Skeletal muscle tissue (tissue), 4 donors: ENCODE data around the gene TMEM245. TPM values are rescaled to one million over a fixed set of nuclear protein-coding genes. Genes with fewer than 3 reads are reported as not detected.

Source experiments
- H3K27ac ChIP-seq: one replicate; pipeline ENCODE4 v1.7.0; 2013; ENCODE audit warnings: mild to moderate bottlenecking, low read depth, low read length, inconsistent platforms
- H3K27me3 ChIP-seq, 3 donors: one replicate each; pipeline ENCODE4 v1.7.0; 2013; ENCODE audit warnings: low read length in 3 of 3; ENCODE audit not compliant: control insufficient read depth in 3 of 3, insufficient read depth in 3 of 3
- H3K36me3 ChIP-seq, 3 donors: one replicate each; pipeline ENCODE4 v1.7.0; 2013; ENCODE audit warnings: low read length in 3 of 3; ENCODE audit not compliant: control insufficient read depth in 3 of 3, insufficient read depth in 3 of 3
- H3K4me1 ChIP-seq, 3 donors: one replicate each; pipeline ENCODE4 v1.7.0; 2013; ENCODE audit warnings: low read length in 3 of 3, mild to moderate bottlenecking in 3 of 3; ENCODE audit not compliant: control insufficient read depth in 3 of 3, insufficient read depth in 3 of 3
- H3K4me3 ChIP-seq, 3 donors: one replicate each; pipeline ENCODE4 v1.7.0; 2013; ENCODE audit warnings: low read length in 3 of 3
- H3K9ac ChIP-seq, 3 donors: one replicate each; pipeline ENCODE4 v1.7.0; 2013; ENCODE audit warnings: low read length in 3 of 3, mild to moderate bottlenecking in 3 of 3, moderate library complexity in 2 of 3, low read depth in 1 of 3
- H3K9me3 ChIP-seq, 3 donors: one replicate each; pipeline ENCODE4 v1.7.0; 2013; ENCODE audit warnings: low read length in 3 of 3; ENCODE audit not compliant: control insufficient read depth in 3 of 3
- total RNA-seq: library from RNA; depleted of rRNA; stranded (reverse); fragments of >200 nt; gene quantifications from one replicate; pipeline ENCODE4 v1.2.3, GENCODE V29; 2014
- donor health status: Osteomylitis.

The TMEM245 gene
- total RNA-seq, 1 donor from 2014 or later = 62.6 TPM

- peak overlapping the region; percentile 51 for H3K27ac ChIP-seq
- H3K4me1 ChIP-seq = peaks cover 55 to 66% (median 63%) of the 10 kb centered on the region in 3 donors
- H3K4me3 ChIP-seq = no peak overlapping the region
- no peaks in the 10 kb centered on the region for H3K9me3 ChIP-seq
- peaks cover 6 to 14% (median 12%) of the 10 kb centered on the region in 3 donors for H3K36me3 ChIP-seq
- no peaks in the 10 kb centered on the region for H3K27me3 ChIP-seq
- peak overlapping the region in 1 of 3 donors; percentile 11 for H3K9ac ChIP-seq
Observed at GRCh38 chr9:109095321-109095720, 24.4 kb downstream of the TMEM245 start.

GRCh38 chr9:109094268-109094667 is 25.5 kb downstream of the TMEM245 start:
- Histone ChIP-seq H3K4me3 (no peak overlapping the region), H3K9me3 (no peaks in the 10 kb centered on the region), H3K4me1 (peaks cover 48 to 56% (median 52%) of the 10 kb centered on the region in 3 donors), H3K27ac (no peak overlapping the region), H3K9ac (no peak overlapping the region), H3K36me3 (peaks cover 6 to 16% (median 12%) of the 10 kb centered on the region in 3 donors), H3K27me3 (no peaks in the 10 kb centered on the region)

GRCh38 chr9:109092587-109092986 is 27.2 kb downstream of the TMEM245 start:
- no peak overlapping the region for H3K27ac ChIP-seq
- no peaks in the 10 kb centered on the region for H3K27me3 ChIP-seq
- H3K9ac ChIP-seq = no peak overlapping the region
- H3K9me3 ChIP-seq = no peaks in the 10 kb centered on the region
- peaks cover 31 to 40% (median 35%) of the 10 kb centered on the region in 3 donors for H3K4me1 ChIP-seq
- peaks cover 8 to 23% (median 21%) of the 10 kb centered on the region in 3 donors for H3K36me3 ChIP-seq
- no peak overlapping the region for H3K4me3 ChIP-seq

- H3K27me3 ChIP-seq = no peaks in the 10 kb centered on the region
- H3K4me3 ChIP-seq = no peak overlapping the region
- H3K36me3 ChIP-seq = peaks cover 8 to 28% (median 26%) of the 10 kb centered on the region in 3 donors
- no peak overlapping the region for H3K9ac ChIP-seq
- no peak overlapping the region for H3K27ac ChIP-seq
- peaks cover 27 to 35% (median 31%) of the 10 kb centered on the region in 3 donors for H3K4me1 ChIP-seq
- H3K9me3 ChIP-seq = no peaks in the 10 kb centered on the region
Observed at GRCh38 chr9:109092051-109092580, 27.6 kb downstream of the TMEM245 start.

GRCh38 chr9:109088221-109088620 is 31.5 kb downstream of the TMEM245 start:
- H3K9me3 ChIP-seq = no peaks in the 10 kb centered on the region
- peaks cover 8 to 28% (median 28%) of the 10 kb centered on the region in 3 donors for H3K36me3 ChIP-seq
- no peak overlapping the region for H3K4me3 ChIP-seq
- H3K9ac ChIP-seq = no peak overlapping the region
- H3K4me1 ChIP-seq = peaks cover 0 to 3% (median 0%) of the 10 kb centered on the region in 3 donors
- H3K27me3 ChIP-seq = no peaks in the 10 kb centered on the region
- no peak overlapping the region for H3K27ac ChIP-seq

- H3K4me3 ChIP-seq = no peak overlapping the region
- H3K9me3 ChIP-seq = no peaks in the 10 kb centered on the region
- peaks cover 0 to 3% (median 0%) of the 10 kb centered on the region in 3 donors for H3K4me1 ChIP-seq
- H3K27me3 ChIP-seq = no peaks in the 10 kb centered on the region
- no peak overlapping the region for H3K27ac ChIP-seq
- H3K9ac ChIP-seq = no peak overlapping the region
- peaks cover 8 to 28% (median 26%) of the 10 kb centered on the region in 3 donors for H3K36me3 ChIP-seq
Observed at GRCh38 chr9:109087795-109088194, 32.0 kb downstream of the TMEM245 start.

GRCh38 chr9:109086221-109086620 is 33.5 kb downstream of the TMEM245 start:
- Histone ChIP-seq H3K36me3 (peaks cover 6 to 23% (median 18%) of the 10 kb centered on the region in 3 donors), H3K9me3 (no peaks in the 10 kb centered on the region), H3K27me3 (no peaks in the 10 kb centered on the region), H3K27ac (no peak overlapping the region), H3K9ac (no peak overlapping the region), H3K4me1 (no peaks in the 10 kb centered on the region), H3K4me3 (no peak overlapping the region)

GRCh38 chr9:109085510-109085909 is 34.2 kb downstream of the TMEM245 start:
- Histone ChIP-seq H3K27ac (no peak overlapping the region), H3K9me3 (no peaks in the 10 kb centered on the region), H3K4me3 (no peak overlapping the region), H3K9ac (no peak overlapping the region), H3K4me1 (no peaks in the 10 kb centered on the region), H3K36me3 (peaks cover 2 to 21% (median 14%) of the 10 kb centered on the region in 3 donors), H3K27me3 (no peaks in the 10 kb centered on the region)

- no peak overlapping the region for H3K9ac ChIP-seq
- H3K9me3 ChIP-seq = no peaks in the 10 kb centered on the region
- no peaks in the 10 kb centered on the region for H3K4me1 ChIP-seq
- no peak overlapping the region for H3K27ac ChIP-seq
- no peaks in the 10 kb centered on the region for H3K27me3 ChIP-seq
- peaks cover 2 to 28% (median 24%) of the 10 kb centered on the region in 3 donors for H3K36me3 ChIP-seq
- H3K4me3 ChIP-seq = no peak overlapping the region
Observed at GRCh38 chr9:109083813-109084405, 35.8 kb downstream of the TMEM245 start.

GRCh38 chr9:109083141-109083540 is 36.6 kb downstream of the TMEM245 start:
- H3K27me3 ChIP-seq = no peaks in the 10 kb centered on the region
- no peaks in the 10 kb centered on the region for H3K4me1 ChIP-seq
- H3K27ac ChIP-seq = no peak overlapping the region
- H3K36me3 ChIP-seq = peaks cover 6 to 29% (median 27%) of the 10 kb centered on the region in 3 donors
- no peak overlapping the region for H3K9ac ChIP-seq
- no peaks in the 10 kb centered on the region for H3K9me3 ChIP-seq
- H3K4me3 ChIP-seq = no peak overlapping the region
